NOMO-1 treated with DMSO at 0.1 percent for 48 hours (cell line): ENCODE data around the gene C1QC.

Experiments used
- DNase-seq: peaks from one replicate; lab custom pipeline; 2025; ENCODE audit not compliant: unreplicated experiment; lab: John Stamatoyannopoulos, UW

The C1QC gene

GRCh38 chr1:22676916-22677583 is 33.6 kb downstream of the C1QC start:
- DNase-seq = no peak

GRCh38 chr1:22677931-22678896 is 34.8 kb downstream of the C1QC start:
- no peak for DNase-seq

- DNase-seq = no peak
These were observed 37.3 kb downstream of the C1QC start for GRCh38 chr1:22680726-22681125.

- no peak for DNase-seq
These were observed 38.3 kb downstream of the C1QC start for GRCh38 chr1:22681556-22682276.

GRCh38 chr1:22683547-22683946 is 40.1 kb downstream of the C1QC start:
- no peak for DNase-seq

GRCh38 chr1:22685591-22686059 is 42.2 kb downstream of the C1QC start:
- no peak for DNase-seq

GRCh38 chr1:22687191-22687590 is 43.8 kb downstream of the C1QC start:
- no peak for DNase-seq

- no peak for DNase-seq
These were observed 45.0 kb downstream of the C1QC start for GRCh38 chr1:22688466-22688865.

- no peak for DNase-seq
These were observed 46.1 kb downstream of the C1QC start for GRCh38 chr1:22689505-22689904.

GRCh38 chr1:22691031-22691753 is 47.8 kb downstream of the C1QC start:
- no peak for DNase-seq

- no peak for DNase-seq
These were observed 50.7 kb downstream of the C1QC start for GRCh38 chr1:22694172-22694571.

GRCh38 chr1:22696610-22697009 is 53.2 kb downstream of the C1QC start:
- no peak for DNase-seq
